Activated T-cell treated with anti-CD3 and anti-CD28 coated beads for 48 hours (primary cell): ENCODE data around the gene P2RY2.

ENCODE experiments used
- DNase-seq: peaks from one replicate; pipeline ENCODE4 v3.0.0-alpha.2; 2020; ENCODE audit warnings: low read depth

Gene P2RY2

DNA sequence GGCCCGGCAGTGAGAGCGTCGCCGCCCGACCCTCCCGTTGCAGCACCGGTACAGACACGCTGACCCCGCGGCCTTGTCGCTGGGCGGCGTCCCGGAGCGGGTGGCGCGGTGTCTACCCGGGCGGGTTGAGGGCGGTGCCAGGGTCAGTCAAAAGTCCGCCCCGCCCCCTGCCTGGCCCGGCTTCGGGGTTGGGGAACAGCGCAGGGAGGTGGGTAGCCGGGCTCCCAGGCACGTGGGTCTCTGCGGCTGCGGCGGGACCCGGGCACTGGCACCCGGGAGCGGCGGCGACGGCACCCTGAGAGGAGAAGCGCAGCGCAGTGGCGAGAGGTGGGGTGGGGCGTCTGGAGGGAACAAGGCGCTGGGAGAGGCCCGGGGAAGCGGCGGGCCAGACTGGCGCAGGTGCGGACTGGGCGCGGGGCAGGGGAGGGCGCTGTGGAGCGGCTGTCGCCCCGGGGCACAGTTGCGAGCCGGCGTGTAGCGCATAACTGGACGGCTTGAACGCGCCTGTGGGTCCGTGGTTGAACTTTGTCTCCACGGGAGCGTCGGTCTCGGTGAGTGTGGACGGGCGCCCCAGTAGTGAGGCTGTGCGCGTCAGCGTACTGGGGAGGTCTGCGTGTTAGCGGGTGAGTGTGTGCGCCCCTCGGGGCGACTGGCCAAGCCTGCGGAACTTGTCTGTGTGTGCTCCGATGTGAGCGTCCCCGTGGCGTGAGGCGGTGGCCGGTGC lies at the start of gene P2RY2:
Gene P2RY2, plus strand, starts transcription at position 176 of the 724 bp plus-strand sequence. CDS start 15,879 bp downstream, outside the sequence.
- DNase-seq, result peak; percentile 47

DNA sequence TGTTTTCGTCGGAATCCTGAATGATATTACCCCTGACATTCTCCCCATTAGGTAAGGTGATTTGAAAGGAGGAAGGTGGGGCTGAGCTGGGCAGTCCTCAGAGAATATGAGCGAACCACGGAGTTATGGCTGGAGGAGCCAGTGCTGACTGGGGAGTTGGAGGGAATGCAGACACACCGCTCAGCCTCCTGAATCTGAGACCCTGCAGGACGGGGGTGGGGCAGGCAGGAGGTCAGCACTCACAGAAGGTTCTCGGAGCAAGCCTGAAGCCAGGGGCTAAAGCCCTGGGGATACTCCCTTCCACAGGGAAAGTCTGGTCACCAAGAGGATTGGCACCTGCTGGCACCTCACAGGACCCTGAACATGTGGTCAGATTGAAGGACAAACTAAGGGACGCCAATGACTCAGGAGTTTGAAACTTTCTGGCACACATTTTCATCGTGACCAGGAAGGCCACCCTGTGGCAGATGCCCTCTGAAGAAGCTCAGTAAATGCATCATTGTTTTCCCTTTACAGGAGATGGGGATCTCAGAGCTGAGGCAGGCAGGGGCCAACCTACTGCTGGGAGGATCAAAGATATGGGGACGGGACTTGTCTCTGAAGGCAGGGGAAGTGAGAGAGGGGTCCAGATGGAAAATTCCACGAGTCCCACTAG lies 49.0 kb upstream of the P2RY2 start:
- no peak for DNase-seq

DNA sequence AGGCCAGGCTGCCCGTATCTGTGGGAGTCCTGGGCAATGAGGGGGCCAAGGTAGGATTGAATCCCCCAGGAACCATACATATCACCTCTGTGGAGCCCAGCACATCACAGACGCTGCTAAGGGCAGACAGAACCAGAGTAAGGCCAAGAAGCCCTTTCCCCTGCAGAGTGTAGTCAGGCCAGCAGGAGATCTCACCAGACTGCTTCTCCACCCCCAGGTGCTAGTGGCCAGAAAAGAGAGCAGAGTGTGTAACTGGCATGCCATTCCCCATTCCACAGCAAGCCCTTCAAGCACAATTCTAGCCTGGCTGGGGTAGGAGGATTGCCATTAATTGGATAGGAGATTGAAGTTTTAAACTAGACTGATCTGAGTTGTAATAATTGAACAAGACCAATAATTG lies 47.9 kb upstream of the P2RY2 start:
- DNase-seq, result no peak

DNA sequence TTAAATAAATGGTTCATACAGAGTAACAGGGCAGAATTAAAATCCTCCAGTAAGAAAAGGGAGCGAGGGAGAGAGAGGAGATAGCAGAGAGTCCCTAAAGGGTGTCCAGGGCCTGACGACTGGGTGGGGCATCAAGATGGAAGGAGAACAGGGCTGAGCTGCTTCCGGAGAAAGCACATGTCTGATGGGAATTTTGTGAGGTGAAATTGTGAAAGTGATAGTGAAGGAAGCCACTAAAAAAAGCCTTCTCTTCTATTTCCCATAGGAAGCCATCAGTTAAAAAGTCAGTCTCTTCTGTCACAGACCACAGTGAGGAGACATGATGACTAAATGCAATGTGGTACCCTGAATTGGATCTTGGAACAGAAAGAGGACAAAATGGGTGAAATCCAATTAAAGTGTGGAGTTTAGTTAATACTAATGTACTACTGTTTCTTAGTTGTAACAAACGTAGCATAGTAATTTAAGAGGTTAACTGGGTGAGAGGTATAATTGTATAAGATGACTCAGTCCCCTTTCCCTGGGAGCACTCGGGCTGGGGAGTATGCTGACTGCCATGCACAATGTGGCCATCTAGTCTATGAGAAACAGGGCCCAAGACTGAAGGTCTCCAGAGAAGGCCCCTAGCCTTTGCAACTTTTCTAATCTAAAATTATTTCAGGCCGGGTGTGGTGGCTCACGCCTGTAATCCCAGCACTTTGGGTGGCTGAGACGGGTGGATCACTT lies 46.5 kb upstream of the P2RY2 start:
- no peak for DNase-seq

DNA sequence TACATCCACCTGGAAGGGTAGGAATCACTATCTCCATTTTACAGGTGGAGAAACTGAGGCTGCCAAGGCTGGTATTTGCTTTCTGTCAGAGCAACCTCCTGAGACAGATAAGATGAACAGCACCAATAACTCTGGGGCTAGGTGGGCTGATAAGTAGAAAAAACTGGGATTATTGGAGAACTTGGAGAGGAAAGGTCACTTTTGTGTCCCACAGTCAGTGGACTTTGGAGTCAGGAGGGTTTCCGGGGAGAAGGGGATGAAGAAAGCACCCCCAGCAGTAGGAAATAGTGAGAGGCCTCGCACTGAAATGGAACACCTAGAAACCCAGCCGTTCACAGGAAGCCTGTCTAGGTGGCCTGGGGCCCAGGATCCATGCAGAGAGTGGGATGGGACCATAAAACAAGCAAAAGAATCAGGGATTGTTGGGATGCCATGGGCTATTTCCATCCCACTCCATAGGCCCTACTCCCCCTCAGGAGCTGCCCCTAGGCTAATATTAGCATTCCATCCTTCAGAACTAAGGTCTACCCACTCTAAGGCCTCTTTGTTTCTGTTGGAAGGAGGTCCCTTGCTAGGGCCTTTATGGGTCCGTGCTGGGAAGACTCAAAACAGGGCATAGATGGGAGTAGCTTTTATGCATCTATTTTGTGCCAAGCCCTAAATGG lies 45.0 kb upstream of the P2RY2 start:
- DNase-seq, result no peak

DNA sequence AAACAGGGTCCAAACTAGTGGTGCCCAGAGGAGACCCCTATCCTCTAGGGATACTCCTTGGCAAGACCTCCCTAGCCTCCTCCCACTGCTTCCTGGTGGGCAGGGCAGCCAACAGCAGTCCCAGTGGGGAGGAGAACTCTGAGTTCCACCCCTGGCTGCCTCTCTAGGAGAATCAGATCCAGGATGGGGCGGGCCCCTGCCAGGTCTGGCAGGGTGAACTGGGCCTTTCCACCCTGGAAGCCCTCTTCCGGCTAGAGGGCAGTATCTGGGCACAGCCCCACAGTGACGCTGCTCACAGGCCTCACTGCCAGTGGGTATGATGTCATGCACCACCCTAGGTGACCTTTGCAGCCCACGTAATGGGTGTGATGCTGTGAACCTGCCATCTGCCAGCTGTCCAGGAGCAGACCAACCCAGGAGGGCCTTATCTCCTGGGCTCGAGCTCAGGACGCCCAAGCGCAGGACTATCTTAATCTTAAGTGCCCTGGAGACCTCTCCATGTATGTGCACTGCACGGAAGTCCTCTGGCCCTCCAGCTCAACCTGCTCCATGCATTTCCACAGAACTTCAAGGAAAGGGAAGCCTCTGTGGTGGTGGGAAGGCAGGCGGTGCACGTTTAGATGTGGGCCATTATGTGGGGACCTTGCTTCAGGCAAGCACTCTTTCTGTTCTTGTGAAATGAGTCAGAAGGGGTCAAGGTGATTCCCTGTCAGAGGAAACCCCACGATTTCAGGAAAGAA lies 44.2 kb upstream of the P2RY2 start:
- DNase-seq, result no peak

DNA sequence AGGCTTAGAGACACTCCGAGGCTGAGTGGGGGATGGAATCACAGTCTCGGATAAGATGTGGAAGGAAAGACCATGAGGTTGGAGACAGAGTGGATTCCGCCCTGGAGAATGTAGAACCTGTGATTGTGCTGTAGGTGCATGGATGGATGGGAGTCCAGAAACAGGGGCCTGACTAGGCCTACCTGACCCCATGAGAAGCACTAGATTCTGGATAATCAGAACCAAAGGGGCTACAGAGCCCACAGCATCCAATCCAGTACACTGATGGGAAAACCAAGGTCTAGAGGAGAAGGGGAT lies 43.6 kb upstream of the P2RY2 start:
- no peak for DNase-seq

DNA sequence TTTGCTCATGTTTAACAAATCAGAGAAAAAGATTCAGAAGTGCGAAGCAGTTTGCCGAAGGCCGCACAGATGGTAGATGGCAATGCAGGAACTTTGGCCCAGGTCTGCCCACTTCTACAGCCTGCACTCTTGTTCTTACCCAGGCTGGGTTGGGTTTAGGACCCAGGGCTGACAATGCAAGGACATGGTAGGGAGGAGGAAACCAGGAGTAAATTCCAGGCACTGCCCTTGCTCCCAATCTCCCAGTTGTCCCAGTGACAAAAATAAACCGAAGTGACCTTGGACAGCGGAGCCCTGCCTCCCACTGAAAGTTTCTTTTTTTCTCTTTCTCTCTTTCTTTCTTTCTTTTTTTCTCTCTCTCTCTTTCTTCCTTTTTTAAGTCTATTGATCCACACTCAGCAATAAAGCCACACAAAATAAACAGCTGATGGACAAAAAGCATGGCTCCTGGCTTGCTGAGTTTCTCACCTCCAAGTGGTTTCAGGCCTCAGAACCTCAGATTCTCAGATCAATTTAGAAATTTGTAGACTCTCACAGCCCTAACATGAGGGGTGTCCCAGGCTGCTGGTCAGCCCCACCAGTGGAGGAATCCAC lies 42.4 kb upstream of the P2RY2 start:
- DNase-seq, result no peak

DNA sequence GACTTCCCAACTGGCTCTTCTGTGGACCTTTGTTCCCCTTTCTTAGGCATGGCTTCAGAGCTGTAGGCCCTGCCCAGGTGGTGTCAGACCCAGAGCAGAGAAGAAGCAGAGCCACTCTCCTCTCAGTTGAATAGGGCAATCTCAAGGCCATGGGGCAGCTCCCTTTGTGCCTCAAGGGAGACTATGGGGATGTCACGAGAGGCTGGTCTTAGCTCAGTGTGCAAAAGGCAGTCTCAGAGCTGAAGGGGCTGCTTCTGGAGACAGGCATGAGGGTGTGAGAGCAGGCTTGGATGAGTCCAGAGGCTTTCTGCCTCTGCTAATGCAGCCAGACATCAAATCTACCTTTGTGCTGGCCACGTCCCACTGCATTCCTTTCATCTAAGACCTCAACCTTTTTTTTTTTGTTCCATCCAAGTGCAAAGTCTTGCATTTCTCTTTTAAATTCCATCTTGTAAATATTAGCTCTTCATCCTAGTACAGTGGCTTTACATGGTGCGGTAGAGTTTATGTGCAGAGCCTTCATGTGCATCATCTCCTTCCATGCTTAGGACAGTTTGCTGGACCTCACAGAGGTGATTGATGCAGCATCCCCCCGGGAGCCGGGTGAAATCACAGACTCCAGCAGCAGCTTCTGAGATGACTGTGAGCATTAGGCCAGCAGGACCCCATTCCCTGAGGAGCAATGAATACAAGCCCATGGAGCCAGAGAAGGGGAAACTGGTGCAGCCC lies 41.8 kb upstream of the P2RY2 start:
- no peak for DNase-seq

DNA sequence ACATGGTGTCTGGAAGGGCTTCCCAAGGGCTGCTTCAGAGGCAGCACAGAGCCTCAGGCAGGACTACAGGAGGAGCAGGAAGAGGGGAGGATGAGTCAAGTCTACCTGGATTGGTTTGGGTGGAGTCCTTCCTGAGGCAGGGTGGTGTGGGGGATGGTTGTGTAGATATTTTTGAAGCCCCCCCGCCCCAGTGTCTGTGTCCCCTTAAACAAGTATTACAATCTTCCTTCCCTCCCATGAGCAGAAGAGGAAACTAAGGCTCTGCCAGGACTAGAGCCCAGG lies 41.3 kb upstream of the P2RY2 start:
- DNase-seq, result no peak

DNA sequence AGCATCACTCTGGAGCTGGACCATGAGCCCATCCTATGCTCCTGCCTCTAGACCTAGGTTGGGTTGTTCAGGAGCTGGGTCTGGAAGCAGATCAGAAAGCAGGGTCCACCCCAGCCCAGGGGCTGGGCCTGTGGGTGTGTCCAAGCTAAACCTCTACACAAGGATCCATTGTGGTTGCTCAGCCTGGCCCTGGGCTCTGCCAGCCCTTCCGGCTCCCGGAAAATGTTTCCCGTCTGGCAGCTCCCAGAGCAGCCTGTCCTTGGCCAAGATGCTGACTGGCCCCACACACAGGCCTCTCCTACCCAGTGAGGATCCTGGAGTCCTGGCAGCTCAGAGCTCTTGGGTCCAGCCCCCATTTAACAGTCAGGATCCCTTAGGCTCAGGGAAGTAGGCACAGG lies 40.7 kb upstream of the P2RY2 start:
- no peak for DNase-seq

DNA sequence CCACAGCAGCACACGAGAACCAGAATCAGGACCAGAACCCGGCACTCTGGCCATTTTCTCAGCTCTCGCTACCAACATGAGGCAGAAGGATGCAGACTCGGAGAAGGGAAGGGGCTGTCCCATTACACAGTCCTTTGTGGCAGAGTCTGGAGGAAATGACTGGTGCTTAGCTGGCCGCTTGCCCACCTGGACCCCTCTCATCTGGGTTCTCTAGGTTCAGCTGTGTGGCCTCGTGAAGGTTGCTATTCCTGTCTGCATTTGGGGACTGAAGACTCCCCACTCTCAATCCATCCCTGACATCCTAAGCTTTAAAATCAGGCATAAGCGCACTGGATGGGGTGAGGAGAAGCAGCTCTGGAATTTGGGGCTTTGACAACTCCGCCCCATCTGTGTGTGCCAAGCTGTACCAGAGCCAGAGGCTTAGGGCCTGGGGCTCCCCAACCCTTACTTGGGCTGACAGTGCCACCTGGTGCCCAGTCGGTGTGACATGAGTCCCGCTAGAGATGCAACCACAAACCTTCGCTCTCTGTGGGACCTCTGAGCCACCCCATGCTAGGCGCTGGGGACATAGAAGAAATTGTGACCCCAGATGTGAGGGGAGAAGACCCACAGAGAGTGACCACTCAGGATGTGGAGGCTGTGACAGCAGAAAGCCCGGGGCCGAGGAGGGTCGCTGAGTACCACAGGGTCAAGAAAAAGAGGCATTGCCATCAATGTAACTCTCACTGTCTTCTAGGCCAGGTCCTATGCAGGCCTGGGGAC lies 40.1 kb upstream of the P2RY2 start:
- peak; percentile 62 for DNase-seq

DNA sequence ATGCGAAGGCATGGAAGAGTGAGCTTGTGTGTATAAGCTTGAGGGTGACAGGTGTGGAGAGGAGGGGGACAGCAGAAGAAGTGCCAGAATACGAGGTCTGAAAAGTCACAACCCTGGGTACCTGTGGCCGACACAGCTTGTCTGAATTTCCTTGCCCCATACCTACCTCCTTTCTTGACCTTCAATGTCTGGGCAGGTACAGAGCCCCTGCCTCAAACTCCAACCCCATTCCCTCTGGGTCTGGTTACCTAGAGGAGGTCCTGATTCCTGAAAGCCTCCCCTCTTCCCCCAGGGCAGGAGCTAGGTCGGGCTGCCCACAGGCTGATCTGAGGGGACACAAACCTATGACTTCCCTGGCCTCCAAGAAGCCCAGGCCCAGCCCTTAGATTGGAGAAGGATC lies 39.4 kb upstream of the P2RY2 start:
- no peak for DNase-seq

DNA sequence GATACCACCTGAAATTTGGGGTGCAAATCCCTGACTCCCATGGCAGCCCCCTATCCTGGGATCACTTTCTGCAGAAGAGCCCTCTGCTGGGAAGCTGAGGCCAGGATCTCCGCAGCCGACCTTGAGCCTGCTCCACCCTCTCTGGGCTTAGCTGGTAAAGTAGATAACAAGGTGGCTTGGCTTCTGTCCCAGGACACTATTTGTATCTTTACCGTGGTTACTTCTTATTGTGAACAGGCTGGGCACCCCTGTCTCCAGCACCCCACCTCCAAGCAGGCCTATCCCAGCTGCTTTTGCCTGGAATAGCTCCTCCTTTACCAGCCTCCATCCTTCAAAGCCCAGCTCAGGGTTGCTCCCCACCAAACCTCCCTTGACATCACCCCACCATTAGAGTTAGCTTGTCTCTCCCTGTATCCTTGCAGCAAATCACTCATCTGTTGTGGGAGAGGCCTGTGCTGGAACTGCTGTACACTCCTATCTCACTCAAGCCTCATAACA lies 35.2 kb upstream of the P2RY2 start:
- DNase-seq, result no peak

DNA sequence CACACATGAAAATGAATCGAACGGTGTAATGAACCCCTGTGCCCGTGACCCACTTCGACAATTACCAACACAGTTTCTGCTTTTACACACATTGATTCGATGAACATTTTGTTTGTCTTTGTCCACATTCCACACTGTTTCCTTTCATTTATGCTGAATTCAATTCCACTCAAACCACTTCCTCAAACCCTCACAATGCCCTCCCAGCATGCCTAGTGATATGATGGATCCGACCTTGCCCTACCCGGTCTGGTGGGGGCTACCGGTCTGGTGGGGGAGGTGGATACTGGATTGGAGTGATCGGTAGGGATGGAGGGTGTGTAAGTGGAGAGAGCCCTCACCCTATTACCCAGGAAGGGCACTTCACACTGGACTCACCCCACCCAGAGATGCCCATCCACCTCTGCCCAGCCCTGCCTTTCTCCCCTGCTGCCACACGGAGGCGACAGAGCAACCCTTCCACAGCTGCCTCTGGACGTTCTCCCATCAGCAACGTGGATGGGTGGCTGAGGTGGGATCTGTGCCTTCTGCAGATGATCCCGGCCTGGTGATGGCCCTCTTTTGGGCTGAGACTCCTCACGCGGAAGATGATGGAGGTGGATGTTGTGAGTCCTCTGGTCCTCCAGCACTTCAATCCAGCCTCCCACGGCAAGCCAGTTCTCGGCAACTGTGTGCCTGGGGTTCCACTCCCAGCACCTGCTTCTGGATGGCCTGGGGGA lies 33.0 kb upstream of the P2RY2 start:
- DNase-seq, result peak; percentile 47

DNA sequence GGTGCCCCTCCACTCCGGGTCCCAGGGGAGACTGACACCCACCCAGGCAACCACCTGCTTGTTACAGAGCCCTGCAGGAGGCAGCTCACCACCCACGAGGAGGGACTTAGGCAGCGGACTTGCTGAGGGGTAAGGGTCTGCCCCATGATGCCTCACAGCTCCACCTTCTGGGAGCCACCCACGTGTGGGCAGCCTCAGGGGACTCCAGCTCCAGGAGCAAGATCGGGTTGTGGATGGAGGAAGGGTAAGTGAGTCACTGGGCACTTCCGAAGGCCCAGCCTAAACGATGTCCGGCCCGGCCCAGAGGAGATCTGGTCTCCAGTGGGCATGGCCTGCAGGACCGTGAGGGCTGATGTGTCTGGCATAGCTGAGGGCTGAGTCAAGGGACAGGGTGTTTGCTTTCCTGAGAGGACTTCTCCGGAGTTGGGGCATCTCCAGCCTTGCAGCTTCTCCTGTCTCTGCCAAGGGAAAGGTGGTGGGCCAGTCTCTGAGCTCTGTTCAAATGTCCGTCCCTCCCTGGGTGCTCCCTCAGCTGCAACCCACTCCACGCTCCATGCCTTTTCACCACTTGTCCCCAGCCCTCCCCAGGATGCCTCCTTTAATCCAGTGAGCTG lies 32.3 kb upstream of the P2RY2 start:
- no peak for DNase-seq

DNA sequence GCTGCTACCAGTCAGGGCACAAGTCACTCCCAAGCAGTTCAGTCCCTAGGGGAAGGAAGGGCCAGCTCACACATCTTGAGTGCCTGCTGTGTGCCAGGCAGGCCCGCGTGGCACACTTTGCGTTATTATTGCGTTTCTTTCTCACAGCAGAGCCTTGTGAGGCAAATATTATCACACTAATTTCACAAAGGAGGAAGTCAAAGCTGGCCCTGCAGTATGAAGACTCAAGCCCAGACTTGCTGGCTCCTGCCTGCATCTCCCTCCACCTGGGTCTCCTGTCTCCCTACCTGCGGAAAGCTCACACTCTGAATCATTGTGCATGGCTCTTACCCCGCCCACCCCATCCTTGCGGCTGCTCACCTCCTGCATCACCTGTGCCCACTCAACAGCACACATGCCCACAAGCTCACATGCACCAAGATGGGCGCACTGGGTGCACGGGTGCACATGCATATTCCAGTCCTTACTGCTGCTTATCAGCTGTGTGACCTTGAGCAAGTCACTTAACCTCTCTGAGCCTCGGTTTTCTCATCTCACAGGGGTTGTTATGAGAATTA lies 31.7 kb upstream of the P2RY2 start:
- DNase-seq, result no peak

DNA sequence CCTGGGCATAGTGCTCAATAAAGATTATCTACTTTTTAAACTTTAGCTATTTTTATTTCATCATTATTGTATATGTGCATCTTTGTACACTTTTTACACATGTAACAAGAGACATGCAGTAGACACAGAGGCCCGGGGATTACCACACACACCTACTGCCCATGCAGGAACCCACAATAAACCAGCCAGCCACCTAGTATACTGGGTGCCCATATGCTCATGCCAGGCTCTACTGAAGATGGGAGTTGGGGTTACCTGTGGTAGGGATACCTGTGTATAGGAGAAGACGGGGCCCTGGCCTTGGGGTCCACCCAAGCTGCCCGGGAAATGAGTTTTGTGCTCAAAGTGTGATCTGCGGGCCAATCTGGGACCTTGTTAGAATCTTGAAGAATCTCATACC lies 31.2 kb upstream of the P2RY2 start:
- no peak for DNase-seq

DNA sequence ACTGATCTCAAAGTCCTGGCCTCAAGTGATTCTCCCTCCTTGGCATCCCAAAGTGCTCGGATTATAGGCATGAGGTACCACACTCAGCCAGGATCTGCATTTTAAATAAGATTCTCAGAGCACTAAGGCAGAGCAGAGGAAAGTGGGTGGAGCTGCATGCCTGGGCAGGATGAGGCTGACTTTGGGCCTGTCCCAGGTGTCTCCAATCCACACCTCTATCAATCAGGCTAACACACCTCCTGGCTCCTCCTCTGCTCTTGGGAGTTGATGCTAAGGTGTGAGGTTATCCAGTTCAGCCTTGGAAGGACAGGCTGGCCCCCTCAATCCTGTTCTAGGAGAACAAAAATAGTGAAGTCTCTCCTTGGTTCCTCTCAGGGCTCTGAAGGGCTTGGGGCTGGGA lies 30.2 kb upstream of the P2RY2 start:
- no peak for DNase-seq
